Stimulated activated memory B cell treated with anti-CD40 and anti-IgM and Interleukin-4, amounts not matched to agents 10 μg/mL and 1 μg/mL and 100 μg/mL, for 72 hours (primary cell): ENCODE data around the gene IMMP2L.
"Not testable (repeated sequence)": the region's sequence is repeated elsewhere in the genome, so short reads cannot be mapped to it uniquely, and the experiment has no call there.

Source experiments
- ATAC-seq: fragments of 150-1000 bp; cut with Tn5 transposase; 2 replicates; pipeline ENCODE4 v1.10.0; 2021
- H3K27ac Mint-ChIP-seq: one replicate; pipeline ENCODE4 v1.8.0; 2022; ENCODE audit warnings: mild to moderate bottlenecking, mixed read lengths
- H3K27me3 Mint-ChIP-seq: one replicate; pipeline ENCODE4 v1.8.0; 2022; ENCODE audit warnings: mixed read lengths
- H3K36me3 Mint-ChIP-seq: one replicate; pipeline ENCODE4 v1.8.0; 2022; ENCODE audit warnings: mixed read lengths
- H3K4me1 Mint-ChIP-seq: one replicate; pipeline ENCODE4 v1.8.0; 2022; ENCODE audit warnings: mixed read lengths
- H3K4me3 Mint-ChIP-seq: one replicate; pipeline ENCODE4 v1.8.0; 2022; ENCODE audit warnings: mild to moderate bottlenecking, moderate library complexity, mixed read lengths
- H3K9me3 Mint-ChIP-seq: one replicate; pipeline ENCODE4 v1.8.0; 2022; ENCODE audit warnings: mixed read lengths

Gene IMMP2L

GRCh38 chr7:111561904-111562732, at the start of gene IMMP2L:
Gene IMMP2L (minus strand): TSS chr7:111562492.
- H3K4me1 Mint-ChIP-seq, result peaks cover 42% of the 10 kb centered on the region
- H3K9me3 Mint-ChIP-seq, result no peaks in the 10 kb centered on the region
- peak; percentile 98 for ATAC-seq
- H3K27me3 Mint-ChIP-seq, result peaks cover 3% of the 10 kb centered on the region
- peaks cover 18% of the 10 kb centered on the region for H3K36me3 Mint-ChIP-seq
- peak within 1 kb of the TSS; percentile 87 for H3K27ac Mint-ChIP-seq
- H3K4me3 Mint-ChIP-seq, result peak within 1 kb of the TSS; percentile 87

- ATAC-seq, H3K9me3 Mint-ChIP-seq, H3K36me3 Mint-ChIP-seq, H3K27ac Mint-ChIP-seq, H3K4me1 Mint-ChIP-seq, H3K27me3 Mint-ChIP-seq, H3K4me3 Mint-ChIP-seq: not testable (repeated sequence)
Observed at GRCh38 chr7:111609483-111610254, 47.4 kb upstream of the IMMP2L start.

- ATAC-seq, result no peak
- Mint-ChIP-seq H3K27ac (no peak overlapping the region), H3K9me3 (peaks cover 3% of the 10 kb centered on the region), H3K36me3 (no peaks in the 10 kb centered on the region), H3K4me3 (no peak overlapping the region), H3K4me1 (peaks cover 5% of the 10 kb centered on the region), H3K27me3 (peaks cover 14% of the 10 kb centered on the region)
Observed at GRCh38 chr7:111607621-111608020, 45.3 kb upstream of the IMMP2L start.

DNA sequence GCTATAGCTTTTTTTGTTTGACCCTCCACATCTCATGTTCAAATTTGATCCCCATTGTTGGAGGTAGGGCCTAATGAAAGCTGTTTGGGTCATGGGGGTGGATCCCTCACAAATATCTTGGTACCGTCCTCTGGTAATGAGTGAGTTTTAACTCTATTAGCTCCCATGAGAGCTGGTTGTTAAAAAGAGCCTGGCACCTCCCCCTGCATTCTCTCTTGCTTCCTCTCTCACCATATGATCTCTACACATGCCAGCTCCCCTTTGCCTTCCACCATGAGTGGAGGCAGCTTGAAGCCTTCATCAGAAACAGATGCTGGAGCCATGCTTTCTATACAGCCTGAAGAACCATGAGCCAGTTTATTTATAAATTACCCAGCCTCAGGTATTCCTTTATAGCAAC, 43.0 kb upstream of the IMMP2L start:
- ATAC-seq, result no peak
- Mint-ChIP-seq H3K27ac (no peak overlapping the region), H3K36me3 (no peaks in the 10 kb centered on the region), H3K4me3 (no peak overlapping the region), H3K9me3 (peaks cover 3% of the 10 kb centered on the region), H3K27me3 (peaks cover 24% of the 10 kb centered on the region), H3K4me1 (peaks cover 5% of the 10 kb centered on the region)

GRCh38 chr7:111600091-111600490, 37.8 kb upstream of the IMMP2L start:
- Mint-ChIP-seq H3K9me3 (peaks cover 12% of the 10 kb centered on the region), H3K4me3 (no peak overlapping the region), H3K27ac (no peak overlapping the region), H3K4me1 (peaks cover under 1% of the 10 kb centered on the region), H3K27me3 (peaks cover 38% of the 10 kb centered on the region), H3K36me3 (no peaks in the 10 kb centered on the region)
- ATAC-seq, result no peak

DNA sequence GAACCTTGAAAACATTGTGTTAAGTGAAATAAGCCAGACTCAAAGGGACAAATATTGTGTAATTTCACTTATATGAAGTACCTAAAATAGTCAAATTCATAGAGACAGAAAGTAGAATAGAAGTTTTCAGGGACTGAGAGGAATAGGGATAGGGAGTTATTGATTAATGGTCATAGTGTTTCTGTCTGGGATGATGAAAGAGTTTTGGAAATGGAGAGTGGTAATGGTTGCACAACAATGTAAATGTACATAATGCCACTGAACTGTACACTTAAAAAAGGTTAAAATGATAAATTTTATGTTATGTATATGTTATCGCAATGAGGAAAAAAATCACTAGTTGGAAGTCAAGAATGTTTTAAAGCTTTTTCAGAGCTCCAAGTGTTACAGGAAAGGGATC, 33.5 kb upstream of the IMMP2L start:
- H3K27ac Mint-ChIP-seq, result no peak overlapping the region
- H3K4me1 Mint-ChIP-seq, result no peaks in the 10 kb centered on the region
- H3K4me3 Mint-ChIP-seq, result no peak overlapping the region
- no peak for ATAC-seq
- peaks cover 23% of the 10 kb centered on the region for H3K27me3 Mint-ChIP-seq
- peaks cover 11% of the 10 kb centered on the region for H3K9me3 Mint-ChIP-seq
- no peaks in the 10 kb centered on the region for H3K36me3 Mint-ChIP-seq

DNA sequence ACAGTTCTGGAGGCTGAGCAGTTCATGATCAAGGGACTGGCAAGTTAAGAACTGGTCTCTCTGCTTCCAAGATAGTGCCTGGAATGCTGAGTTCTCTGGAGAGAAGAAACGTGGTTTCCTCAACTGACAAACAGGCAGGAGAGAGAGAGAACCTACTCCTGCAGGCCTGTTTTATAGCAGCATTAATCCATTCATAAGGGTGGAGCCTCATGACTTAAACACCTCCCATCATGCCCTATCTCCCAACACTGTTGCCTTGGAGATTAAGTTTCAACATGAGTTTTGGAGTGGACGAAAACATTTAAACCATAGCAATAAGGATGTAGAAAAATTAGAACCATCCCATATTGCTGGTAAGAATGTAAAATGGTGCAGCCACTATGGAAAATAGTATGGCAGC, 32.3 kb upstream of the IMMP2L start:
- Mint-ChIP-seq H3K9me3 (peaks cover 11% of the 10 kb centered on the region), H3K27ac (no peak overlapping the region), H3K36me3 (no peaks in the 10 kb centered on the region), H3K4me3 (no peak overlapping the region), H3K27me3 (peaks cover 14% of the 10 kb centered on the region), H3K4me1 (no peaks in the 10 kb centered on the region)
- no peak for ATAC-seq

DNA sequence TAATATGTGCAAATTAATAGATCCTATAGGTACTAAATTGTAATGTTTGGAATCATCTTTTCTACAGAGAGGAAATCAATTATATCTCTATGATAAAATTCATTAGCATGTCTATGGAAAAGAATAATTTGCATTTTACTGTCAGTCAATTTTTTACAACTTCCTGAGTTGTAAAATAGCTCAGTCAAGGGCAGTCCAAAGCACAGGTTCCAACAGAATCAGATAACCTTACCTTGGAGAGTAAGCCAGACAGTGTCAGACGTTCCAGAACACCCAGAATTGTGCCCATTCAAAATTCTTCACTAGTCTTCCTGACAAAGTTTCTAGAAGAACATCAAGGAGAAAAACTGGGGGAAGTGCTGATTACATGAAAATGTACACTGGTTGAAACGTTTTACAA, 31.1 kb upstream of the IMMP2L start:
- H3K27me3 Mint-ChIP-seq, result peaks cover 10% of the 10 kb centered on the region
- ATAC-seq, result no peak
- no peak overlapping the region for H3K4me3 Mint-ChIP-seq
- no peak overlapping the region for H3K27ac Mint-ChIP-seq
- peaks cover 11% of the 10 kb centered on the region for H3K9me3 Mint-ChIP-seq
- no peaks in the 10 kb centered on the region for H3K36me3 Mint-ChIP-seq
- H3K4me1 Mint-ChIP-seq, result peaks cover under 1% of the 10 kb centered on the region

DNA sequence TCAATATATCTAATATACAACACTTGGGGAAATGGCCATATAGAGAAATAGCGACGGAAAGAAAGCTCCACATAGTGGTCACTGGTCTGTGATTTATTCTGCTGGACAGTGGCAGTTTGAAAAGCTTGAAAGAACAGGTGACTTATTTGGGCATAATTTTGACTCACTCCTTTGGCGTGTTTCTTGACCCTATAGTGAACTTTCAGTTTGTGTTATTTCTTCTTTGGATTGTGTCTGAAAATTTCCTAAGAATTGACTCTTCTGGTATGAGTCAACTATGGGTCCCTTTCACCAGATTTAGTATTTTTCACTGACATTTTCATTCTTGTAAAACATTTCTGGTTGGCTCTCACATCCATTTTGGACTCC, 25.8 kb upstream of the IMMP2L start:
- H3K36me3 Mint-ChIP-seq, result no peaks in the 10 kb centered on the region
- H3K4me3 Mint-ChIP-seq, result no peak overlapping the region
- H3K9me3 Mint-ChIP-seq, result no peaks in the 10 kb centered on the region
- ATAC-seq, result peak; percentile 44
- H3K27ac Mint-ChIP-seq, result no peak overlapping the region
- peaks cover 7% of the 10 kb centered on the region for H3K4me1 Mint-ChIP-seq
- no peaks in the 10 kb centered on the region for H3K27me3 Mint-ChIP-seq

DNA sequence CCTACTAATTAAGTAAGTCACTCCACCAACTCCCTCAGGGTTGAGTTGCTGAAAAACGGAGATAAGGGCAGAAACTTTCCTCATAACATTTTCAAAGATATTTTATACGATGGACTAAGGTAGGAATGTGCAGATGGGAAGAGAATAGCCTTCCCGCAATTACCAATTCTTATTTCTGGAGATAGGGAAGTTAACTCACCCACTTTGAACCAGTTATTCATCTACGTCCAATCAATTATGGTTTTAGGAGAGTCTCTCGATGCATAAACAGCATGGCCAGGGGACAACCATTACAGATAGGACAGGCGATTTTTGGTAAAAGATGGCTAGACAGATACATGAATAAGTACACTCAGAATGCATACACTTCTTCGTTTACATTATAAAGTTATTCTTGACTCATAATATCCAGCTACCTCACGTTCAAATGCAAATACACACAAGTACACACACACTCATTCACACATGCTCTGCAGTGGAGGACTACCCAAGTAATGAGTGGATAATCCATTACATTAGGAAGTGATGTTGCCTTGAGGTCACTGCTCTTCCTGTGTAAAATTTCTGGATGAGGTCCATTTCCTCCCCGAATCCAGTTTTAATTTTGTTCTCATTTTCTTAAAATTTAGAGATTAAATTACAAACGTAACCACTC, 25.2 kb upstream of the IMMP2L start:
- H3K27me3 Mint-ChIP-seq, result no peaks in the 10 kb centered on the region
- H3K9me3 Mint-ChIP-seq, result no peaks in the 10 kb centered on the region
- no peak overlapping the region for H3K4me3 Mint-ChIP-seq
- ATAC-seq, result no peak
- H3K36me3 Mint-ChIP-seq, result no peaks in the 10 kb centered on the region
- no peak overlapping the region for H3K27ac Mint-ChIP-seq
- H3K4me1 Mint-ChIP-seq, result peaks cover 7% of the 10 kb centered on the region

DNA sequence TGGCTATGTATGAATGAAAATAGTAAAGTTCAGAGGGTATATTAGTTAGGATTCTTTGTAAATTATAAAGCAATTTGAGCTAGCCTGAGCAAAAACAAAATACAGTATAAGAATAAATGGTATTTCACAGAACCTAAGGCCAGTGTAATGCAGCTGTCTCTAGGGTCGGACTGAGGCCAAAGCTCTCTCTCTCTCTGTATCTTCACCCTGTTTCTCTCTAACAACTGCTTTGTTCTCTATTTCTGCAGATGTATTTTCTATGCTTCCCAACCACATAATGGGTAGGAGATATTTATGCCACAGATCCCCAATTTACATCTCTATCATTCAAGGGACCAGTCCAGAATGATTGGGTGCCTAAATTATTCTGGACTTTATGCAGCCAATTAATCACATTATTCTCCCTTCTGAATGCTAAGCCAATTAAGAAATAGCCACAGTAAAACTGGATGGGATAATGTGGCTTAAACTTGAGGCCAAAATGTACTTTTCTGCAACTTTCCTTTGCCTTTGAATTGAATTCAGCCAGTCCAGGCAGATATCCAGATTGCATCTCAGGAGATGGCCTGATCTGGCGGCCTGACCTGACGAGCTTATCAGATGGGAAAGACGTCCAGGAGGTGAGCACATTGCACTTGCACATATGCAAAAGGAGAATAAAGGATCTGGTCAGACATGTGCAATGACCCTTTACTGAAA, 24.6 kb upstream of the IMMP2L start:
- Mint-ChIP-seq H3K27ac (no peak overlapping the region), H3K36me3 (no peaks in the 10 kb centered on the region), H3K4me1 (peaks cover 7% of the 10 kb centered on the region), H3K9me3 (no peaks in the 10 kb centered on the region), H3K4me3 (no peak overlapping the region), H3K27me3 (no peaks in the 10 kb centered on the region)
- ATAC-seq, result no peak

- not testable (repeated sequence) for ATAC-seq, H3K36me3 Mint-ChIP-seq, H3K27ac Mint-ChIP-seq, H3K27me3 Mint-ChIP-seq, H3K4me3 Mint-ChIP-seq, H3K4me1 Mint-ChIP-seq
- peaks cover 12% of the 10 kb centered on the region for H3K9me3 Mint-ChIP-seq
Observed at GRCh38 chr7:111581784-111582488, 19.6 kb upstream of the IMMP2L start.

DNA sequence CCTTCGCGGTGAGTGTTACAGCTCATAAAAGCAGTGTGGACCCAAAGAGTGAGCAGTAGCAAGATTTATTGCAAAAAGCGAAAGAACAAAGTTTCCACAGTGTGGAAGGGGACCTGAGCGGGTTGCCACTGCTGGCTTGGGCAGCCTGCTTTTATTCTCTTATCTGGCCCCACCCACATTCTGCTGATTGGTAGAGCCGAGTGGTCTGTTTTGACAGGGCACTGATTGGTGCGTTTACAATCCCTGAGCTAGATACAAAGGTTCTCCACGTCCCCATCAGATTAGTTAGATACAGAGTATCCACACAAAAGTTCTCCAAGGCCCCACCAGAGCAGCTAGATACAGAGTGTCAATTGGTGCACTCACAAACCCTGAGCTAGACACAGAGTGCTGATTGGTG, 18.9 kb upstream of the IMMP2L start:
- H3K4me3 Mint-ChIP-seq, ATAC-seq: not testable (repeated sequence)

DNA sequence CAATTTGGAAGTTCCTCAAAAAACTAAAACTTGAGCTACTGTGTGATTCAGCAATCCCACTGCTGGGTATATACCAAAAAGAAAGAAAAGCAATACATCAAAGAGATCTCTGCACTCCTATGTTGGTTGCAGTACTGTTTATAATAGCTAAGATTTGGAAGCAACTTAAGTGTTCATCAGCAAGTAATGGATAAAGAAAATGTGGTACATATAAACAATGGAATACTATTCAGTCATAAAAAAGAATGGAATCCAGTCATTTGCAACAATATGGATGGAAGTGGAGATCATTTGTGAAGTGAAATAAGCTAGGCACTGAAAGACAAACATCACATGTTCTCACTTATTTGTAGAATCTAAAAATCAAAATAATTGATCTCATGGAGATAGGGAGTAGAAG, 16.5 kb upstream of the IMMP2L start:
- H3K27ac Mint-ChIP-seq, result no peak overlapping the region
- H3K9me3 Mint-ChIP-seq, result peaks cover 12% of the 10 kb centered on the region
- no peaks in the 10 kb centered on the region for H3K4me1 Mint-ChIP-seq
- no peak overlapping the region for H3K4me3 Mint-ChIP-seq
- peaks cover 1% of the 10 kb centered on the region for H3K27me3 Mint-ChIP-seq
- H3K36me3 Mint-ChIP-seq, result no peaks in the 10 kb centered on the region
- ATAC-seq, result no peak

More for the DNA sequence above, 18.9 kb upstream of the IMMP2L start:
- not testable (repeated sequence) for H3K27me3 Mint-ChIP-seq, H3K27ac Mint-ChIP-seq, H3K36me3 Mint-ChIP-seq, H3K4me1 Mint-ChIP-seq
- peaks cover 12% of the 10 kb centered on the region for H3K9me3 Mint-ChIP-seq
